Esophagus muscularis mucosa (tissue), 4 donors: ENCODE data around the gene SLC41A3.

Source experiments
- EP300 ChIP-seq: sonication (generic); formaldehyde crosslinking; IDR thresholded peaks from one replicate; pipeline ENCODE4 v1.6.1; 2017; ENCODE audit warnings: antibody characterized with exemption
- POLR2A ChIP-seq: fragments of 450-650 bp; IDR thresholded peaks from one replicate; pipeline ENCODE4 v1.6.1; 2017; ENCODE audit warnings: antibody characterized with exemption, moderate library complexity, mild to moderate bottlenecking, low read depth
- POLR2AphosphoS5 ChIP-seq, 2 donors: sonication (generic); formaldehyde crosslinking; IDR thresholded peaks; one replicate each; pipeline ENCODE4 v1.6.1; 2017; ENCODE audit warnings: antibody characterized with exemption in 2 of 2
- TF ChIP-seq, protein P1 (sequence below), 3 experiments: fragments of 200-600 bp in 2 of 3; fragments of 450-650 bp in 1 of 3; sonication (generic) in 2 of 3; IDR thresholded peaks; one replicate each; pipeline ENCODE4 v1.5.1; 2017 to 2019; ENCODE audit warnings: antibody characterized with exemption in 3 of 3, mild to moderate bottlenecking in 2 of 3, moderate library complexity in 1 of 3

DNA sequence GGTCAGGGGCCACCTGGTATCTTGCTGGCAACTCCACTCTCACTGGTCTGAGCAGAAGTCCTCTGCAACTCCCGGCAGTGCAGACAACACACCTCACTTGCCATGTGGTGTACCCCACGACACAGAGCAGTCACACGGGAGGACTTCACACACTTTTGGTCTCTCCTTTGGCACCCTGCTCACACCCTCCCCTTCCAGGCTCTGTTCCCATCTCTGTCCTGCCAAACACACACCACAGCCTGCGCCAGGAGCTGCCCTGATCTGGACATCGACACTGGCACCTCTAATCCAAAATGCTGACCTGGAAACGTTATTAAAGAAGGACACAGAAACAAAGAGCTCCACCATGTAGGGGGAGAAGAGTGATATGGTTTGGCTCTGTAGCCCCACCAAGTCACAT, 57.2 kb downstream of the SLC41A3 start:
- TF ChIP-seq, protein P1, sequence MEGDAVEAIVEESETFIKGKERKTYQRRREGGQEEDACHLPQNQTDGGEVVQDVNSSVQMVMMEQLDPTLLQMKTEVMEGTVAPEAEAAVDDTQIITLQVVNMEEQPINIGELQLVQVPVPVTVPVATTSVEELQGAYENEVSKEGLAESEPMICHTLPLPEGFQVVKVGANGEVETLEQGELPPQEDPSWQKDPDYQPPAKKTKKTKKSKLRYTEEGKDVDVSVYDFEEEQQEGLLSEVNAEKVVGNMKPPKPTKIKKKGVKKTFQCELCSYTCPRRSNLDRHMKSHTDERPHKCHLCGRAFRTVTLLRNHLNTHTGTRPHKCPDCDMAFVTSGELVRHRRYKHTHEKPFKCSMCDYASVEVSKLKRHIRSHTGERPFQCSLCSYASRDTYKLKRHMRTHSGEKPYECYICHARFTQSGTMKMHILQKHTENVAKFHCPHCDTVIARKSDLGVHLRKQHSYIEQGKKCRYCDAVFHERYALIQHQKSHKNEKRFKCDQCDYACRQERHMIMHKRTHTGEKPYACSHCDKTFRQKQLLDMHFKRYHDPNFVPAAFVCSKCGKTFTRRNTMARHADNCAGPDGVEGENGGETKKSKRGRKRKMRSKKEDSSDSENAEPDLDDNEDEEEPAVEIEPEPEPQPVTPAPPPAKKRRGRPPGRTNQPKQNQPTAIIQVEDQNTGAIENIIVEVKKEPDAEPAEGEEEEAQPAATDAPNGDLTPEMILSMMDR (IDR thresholded peaks at IDR 0.05), result no peak
- TF ChIP-seq EP300, result no peak
- no peak for TF ChIP-seq POLR2AphosphoS5 (IDR thresholded peaks at IDR 0.05)
- TF ChIP-seq POLR2A, result no peak
